Parathyroid adenoma (tissue), 2 donors: ENCODE results near the gene SCG5.

Experiments used
- H2AFZ ChIP-seq: fragments of 300-600 bp; sonication (generic); one replicate; pipeline ENCODE4 v1.7.0; 2017; ENCODE audit warnings: antibody characterized with exemption, mild to moderate bottlenecking
- H3K27ac ChIP-seq: fragments of 300-600 bp; sonication (generic); one replicate; pipeline ENCODE4 v1.7.0; 2017
- H3K27me3 ChIP-seq: fragments of 300-600 bp; sonication (generic); one replicate; pipeline ENCODE4 v1.7.0; 2017; ENCODE audit warnings: low read length; ENCODE audit not compliant: control insufficient read depth, insufficient read depth
- H3K36me3 ChIP-seq: fragments of 300-600 bp; sonication (generic); one replicate; pipeline ENCODE4 v1.7.0; 2017; ENCODE audit warnings: low read length; ENCODE audit not compliant: control insufficient read depth, insufficient read depth
- H3K4me1 ChIP-seq: fragments of 300-600 bp; sonication (generic); one replicate; pipeline ENCODE4 v1.7.0; 2017; ENCODE audit warnings: control low read depth
- H3K4me2 ChIP-seq: fragments of 300-600 bp; sonication (generic); one replicate; pipeline ENCODE4 v1.7.0; 2017; ENCODE audit warnings: low read length
- H3K4me3 ChIP-seq: fragments of 300-600 bp; sonication (generic); one replicate; pipeline ENCODE4 v1.7.0; 2017; ENCODE audit warnings: low read depth, low read length
- H3K79me2 ChIP-seq: fragments of 300-600 bp; sonication (generic); one replicate; pipeline ENCODE4 v1.7.0; 2017; ENCODE audit warnings: control low read depth
- H3K9ac ChIP-seq: fragments of 300-600 bp; sonication (generic); one replicate; pipeline ENCODE4 v1.7.0; 2017; ENCODE audit warnings: mild to moderate bottlenecking
- H3K9me3 ChIP-seq: fragments of 300-600 bp; sonication (generic); one replicate; pipeline ENCODE4 v1.7.0; 2017; ENCODE audit warnings: low read length; ENCODE audit not compliant: control insufficient read depth
- CTCF ChIP-seq: fragments of 300-600 bp; sonication (generic); IDR thresholded peaks from one replicate; pipeline ENCODE4 v1.7.0; 2017; ENCODE audit warnings: antibody characterized with exemption, mild to moderate bottlenecking
- donor health status: primary hyperparathyroidism.

The SCG5 gene

GRCh38 chr15:32690941-32691688 is 49.6 kb downstream of the SCG5 start:
- Histone ChIP-seq H2AFZ (no peak overlapping the region), H3K9me3 (no peaks in the 10 kb centered on the region), H3K36me3 (no peaks in the 10 kb centered on the region), H3K9ac (no peak overlapping the region), H3K4me1 (no peaks in the 10 kb centered on the region), H3K27me3 (no peaks in the 10 kb centered on the region), H3K4me3 (no peak overlapping the region), H3K79me2 (no peaks in the 10 kb centered on the region), H3K4me2 (no peak overlapping the region), H3K27ac (no peak overlapping the region)
- TF ChIP-seq CTCF = no peak

- no peak overlapping the region for H2AFZ ChIP-seq
- H3K27ac ChIP-seq = no peak overlapping the region
- H3K9me3 ChIP-seq = no peaks in the 10 kb centered on the region
- no peak for TF ChIP-seq CTCF
- H3K4me1 ChIP-seq = no peaks in the 10 kb centered on the region
- no peaks in the 10 kb centered on the region for H3K79me2 ChIP-seq
- no peak overlapping the region for H3K9ac ChIP-seq
- H3K27me3 ChIP-seq = no peaks in the 10 kb centered on the region
- H3K36me3 ChIP-seq = no peaks in the 10 kb centered on the region
- no peak overlapping the region for H3K4me2 ChIP-seq
- no peak overlapping the region for H3K4me3 ChIP-seq
These were observed 50.2 kb downstream of the SCG5 start for GRCh38 chr15:32691689-32692038.

- Histone ChIP-seq H3K27me3 (no peaks in the 10 kb centered on the region), H3K4me1 (no peaks in the 10 kb centered on the region), H2AFZ (no peak overlapping the region), H3K27ac (no peak overlapping the region), H3K4me2 (no peak overlapping the region), H3K9ac (no peak overlapping the region), H3K79me2 (no peaks in the 10 kb centered on the region), H3K9me3 (no peaks in the 10 kb centered on the region), H3K4me3 (no peak overlapping the region), H3K36me3 (no peaks in the 10 kb centered on the region)
- TF ChIP-seq CTCF = no peak
These were observed 50.8 kb downstream of the SCG5 start for GRCh38 chr15:32692286-32692685.

- H3K4me2 ChIP-seq = no peak overlapping the region
- TF ChIP-seq CTCF = no peak
These were observed 52.9 kb downstream of the SCG5 start for GRCh38 chr15:32694222-32694983.

More at GRCh38 chr15:32694222-32694983, 52.9 kb downstream of the SCG5 start:
- Histone ChIP-seq H3K27ac (no peak overlapping the region), H3K9me3 (no peaks in the 10 kb centered on the region), H3K9ac (no peak overlapping the region), H2AFZ (no peak overlapping the region), H3K27me3 (no peaks in the 10 kb centered on the region), H3K36me3 (no peaks in the 10 kb centered on the region), H3K4me3 (no peak overlapping the region), H3K79me2 (no peaks in the 10 kb centered on the region), H3K4me1 (no peaks in the 10 kb centered on the region)
